K562 (cell line): Measurements from ENCODE around the gene C4A. TPM values are rescaled to one million over a fixed set of nuclear protein-coding genes. Genes with fewer than 3 reads are reported as not detected.

ENCODE experiments used
- BCOR ChIP-seq: fragments of 450-650 bp; IDR thresholded peaks from 2 replicates; pipeline ENCODE4 v1.6.1; 2016
- FOXA1 ChIP-seq: fragments of 450-650 bp; IDR thresholded peaks from 2 replicates; pipeline ENCODE4 v1.6.1; 2016; ENCODE audit warnings: mild to moderate bottlenecking, borderline replicate concordance
- GABPA ChIP-seq: fragments of 200-800 bp; sonication (Bioruptor generic); conservative IDR thresholded peaks from 2 replicates; pipeline ENCODE4 v1.6.1; 2016; ENCODE audit warnings: low read depth, missing genetic modification characterization, missing compliant biosample characterization
- HNRNPK ChIP-seq: fragments of 200-400 bp; formaldehyde crosslinking; IDR thresholded peaks from one replicate; pipeline ENCODE4 v1.6.1; 2018; ENCODE audit warnings: mild to moderate bottlenecking, low read depth, low read length; ENCODE audit not compliant: poor library complexity, severe bottlenecking
- ILF3 ChIP-seq: fragments of 450-650 bp; IDR thresholded peaks from 2 replicates; pipeline ENCODE4 v1.6.1; 2018; ENCODE audit warnings: antibody characterized with exemption, mild to moderate bottlenecking, moderate library complexity, borderline replicate concordance
- MAFF ChIP-seq: IDR thresholded peaks from 2 replicates; pipeline ENCODE4 v1.6.1; 2012; ENCODE audit warnings: low read length, improper control_type of control experiment
- NCOR1 ChIP-seq: fragments of 450-650 bp; IDR thresholded peaks from 2 replicates; pipeline ENCODE4 v1.6.1; 2016; ENCODE audit warnings: mild to moderate bottlenecking, moderate library complexity
- NFE2L1 ChIP-seq: fragments of 450-650 bp; IDR thresholded peaks from 2 replicates; pipeline ENCODE4 v1.6.1; 2016; ENCODE audit warnings: missing genetic modification characterization, low read depth, mild to moderate bottlenecking, missing compliant biosample characterization, moderate library complexity, borderline replicate concordance
- NR4A1 ChIP-seq, 2 experiments: fragments of 250-450 bp in 1 of 2; fragments of 450-650 bp in 1 of 2; sonication (Bioruptor Pico) in 1 of 2; IDR thresholded peaks; 2 replicates each; pipeline versions ENCODE4 v1.4.0 to v1.6.1; 2016 to 2020; ENCODE audit warnings: mild to moderate bottlenecking in 2 of 2, missing compliant biosample characterization in 1 of 2, missing genetic modification characterization in 1 of 2, moderate library complexity in 1 of 2
- PYGO2 ChIP-seq: fragments of 450-650 bp; IDR thresholded peaks from 2 replicates; pipeline ENCODE4 v1.6.1; 2016; ENCODE audit warnings: mild to moderate bottlenecking, missing genetic modification characterization, moderate library complexity, missing compliant biosample characterization
- RB1 ChIP-seq: fragments of 450-650 bp; IDR thresholded peaks from 2 replicates; pipeline ENCODE4 v1.6.1; 2017; ENCODE audit warnings: low read depth, mild to moderate bottlenecking
- SMAD3 ChIP-seq: fragments of 450-650 bp; formaldehyde crosslinking; conservative IDR thresholded peaks from 2 replicates; pipeline ENCODE4 v1.4.0; 2020; ENCODE audit warnings: mild to moderate bottlenecking
- SUPT5H ChIP-seq: fragments of 450-650 bp; IDR thresholded peaks from 2 replicates; pipeline ENCODE4 v1.6.1; 2016
- TAF1 ChIP-seq: IDR thresholded peaks from 2 replicates; pipeline ENCODE4 v1.6.1; 2011; ENCODE audit warnings: mild to moderate bottlenecking, low read length, moderate library complexity; ENCODE audit not compliant: insufficient read depth, control insufficient read depth, severe bottlenecking; ENCODE audit errors: extremely low read depth
- TCFL5 ChIP-seq: fragments of 250-450 bp; sonication (Bioruptor Pico); conservative IDR thresholded peaks from 2 replicates; pipeline ENCODE4 v1.6.1; 2021; ENCODE audit warnings: mild to moderate bottlenecking, moderate library complexity, matching md5 sums
- XRCC3 ChIP-seq: fragments of 450-650 bp; IDR thresholded peaks from 2 replicates; pipeline ENCODE4 v1.6.1; 2017; ENCODE audit warnings: mild to moderate bottlenecking, moderate library complexity
- ZBTB11 ChIP-seq, 3 experiments: fragments of 200-800 bp in 1 of 3; fragments of 250-450 bp in 1 of 3; fragments of 450-650 bp in 1 of 3; sonication (Bioruptor Pico) in 1 of 3; sonication (Bioruptor generic) in 1 of 3; formaldehyde crosslinking in 1 of 3; IDR thresholded peaks; 2 replicates each; pipeline versions ENCODE4 v1.6.1 to v1.8.0; 2016 to 2022; ENCODE audit warnings: mild to moderate bottlenecking in 2 of 3, missing genetic modification characterization in 2 of 3, missing compliant biosample characterization in 1 of 3, moderate library complexity in 1 of 3
- ZKSCAN8 ChIP-seq: fragments of 200-800 bp; sonication (Bioruptor generic); IDR thresholded peaks from 2 replicates; pipeline ENCODE4 v1.6.1; 2016; ENCODE audit warnings: missing genetic modification characterization, missing compliant biosample characterization
- ZNF274 ChIP-seq: IDR thresholded peaks from 2 replicates; pipeline ENCODE4 v1.6.1; 2011; ENCODE audit warnings: low read depth, mild to moderate bottlenecking, low read length, moderate library complexity, borderline replicate concordance
- ZNF354B ChIP-seq: fragments of 250-450 bp; sonication (Bioruptor Pico); IDR thresholded peaks from 2 replicates; pipeline ENCODE4 v1.4.0; 2020
- ZNF431 ChIP-seq: sonication (generic); formaldehyde crosslinking; IDR thresholded peaks from 2 replicates; pipeline ENCODE4 v1.8.0; 2022; ENCODE audit warnings: mild to moderate bottlenecking, missing genetic modification reagents
- polyA plus RNA-seq, 8 experiments: library from polyadenylated mRNA; depleted of rRNA in 4 of 8; stranded (reverse) in 5 of 8; unstranded in 3 of 8; fragments of >200 nt; fragmentation: Nextera tagmentation in 2 of 8; fragmentation: Illumina TruSeq in 1 of 8; extraction: Ambion mirVana in 2 of 8; extraction: Trizol in 1 of 8; gene quantifications; 2 replicates each; pipeline versions ENCODE4 v1.2.1 to v1.2.3, GENCODE V29; 2011 to 2014; ENCODE audit warnings: inconsistent platforms in 1 of 8, missing spikeins in 1 of 8
- total RNA-seq, 7 experiments: library from RNA; depleted of rRNA in 6 of 7; stranded (reverse); fragments of >200 nt in 6 of 7; fragmentation: Illumina TruSeq in 2 of 7; extraction: Trizol in 2 of 7; gene quantifications; 2 replicates each; pipeline versions ENCODE4 v1.2.1 to v1.2.3, GENCODE V29; 2011 to 2021; ENCODE audit warnings: low replicate concordance in 1 of 7
- TF ChIP-seq, protein P1 (sequence below): sonication (generic); formaldehyde crosslinking; IDR thresholded peaks from 2 replicates; pipeline ENCODE4 v1.9.0; 2022; ENCODE audit warnings: mild to moderate bottlenecking, missing genetic modification reagents
- TF ChIP-seq, protein P2 (sequence below): IDR thresholded peaks from 2 replicates; pipeline ENCODE4 v1.6.1; 2014; ENCODE audit warnings: antibody characterized with exemption

Gene C4A
- total and polyA plus RNA-seq, 9 of the 15 experiments (the other 6 are each of a cell fraction or from before 2014, with no cell fraction given), result 0.27 to 7.6 (median 5.0) TPM

- TF ChIP-seq ZBTB11 (CRISPR knock-in tag; IDR thresholded peaks at IDR 0.05) (peak in 1 of 3 experiments; percentile 46; a peak in 2 of 6 replicates), ZNF274 (no peak), NCOR1 (no peak), FOXA1 (no peak), SMAD3 (CRISPR knock-in tag) (no peak), XRCC3 (no peak), TAF1 (no peak), NFE2L1 (tag) (no peak), SUPT5H (no peak; the same call in 1 of the 2 replicates), BCOR (no peak), ZNF354B (no peak), PYGO2 (tag) (no peak), RB1 (no peak), TCFL5 (CRISPR knock-in tag) (no peak), MAFF (no peak), ZNF431 (CRISPR knock-in tag) (no peak), ILF3 (no peak), NR4A1 (CRISPR knock-in tag; IDR thresholded peaks at IDR 0.05) (no peak), NR4A1 (tag; IDR thresholded peaks at IDR 0.05) (no peak), HNRNPK (no peak), ZKSCAN8 (no peak), GABPA (tag) (no peak)
- TF ChIP-seq, protein P1, sequence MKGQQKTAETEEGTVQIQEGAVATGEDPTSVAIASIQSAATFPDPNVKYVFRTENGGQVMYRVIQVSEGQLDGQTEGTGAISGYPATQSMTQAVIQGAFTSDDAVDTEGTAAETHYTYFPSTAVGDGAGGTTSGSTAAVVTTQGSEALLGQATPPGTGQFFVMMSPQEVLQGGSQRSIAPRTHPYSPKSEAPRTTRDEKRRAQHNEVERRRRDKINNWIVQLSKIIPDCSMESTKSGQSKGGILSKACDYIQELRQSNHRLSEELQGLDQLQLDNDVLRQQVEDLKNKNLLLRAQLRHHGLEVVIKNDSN, result 0 out of 2 replicates have a peak, but pooled peaks have one; percentile 9
- TF ChIP-seq, protein P2, sequence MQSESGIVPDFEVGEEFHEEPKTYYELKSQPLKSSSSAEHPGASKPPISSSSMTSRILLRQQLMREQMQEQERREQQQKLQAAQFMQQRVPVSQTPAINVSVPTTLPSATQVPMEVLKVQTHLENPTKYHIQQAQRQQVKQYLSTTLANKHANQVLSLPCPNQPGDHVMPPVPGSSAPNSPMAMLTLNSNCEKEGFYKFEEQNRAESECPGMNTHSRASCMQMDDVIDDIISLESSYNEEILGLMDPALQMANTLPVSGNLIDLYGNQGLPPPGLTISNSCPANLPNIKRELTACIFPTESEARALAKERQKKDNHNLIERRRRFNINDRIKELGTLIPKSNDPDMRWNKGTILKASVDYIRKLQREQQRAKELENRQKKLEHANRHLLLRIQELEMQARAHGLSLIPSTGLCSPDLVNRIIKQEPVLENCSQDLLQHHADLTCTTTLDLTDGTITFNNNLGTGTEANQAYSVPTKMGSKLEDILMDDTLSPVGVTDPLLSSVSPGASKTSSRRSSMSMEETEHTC, result no peak
Observed at GRCh38 chr6:31968791-31969711, 12.8 kb upstream of the C4A start (continued).
